Activated CD4-positive, alpha-beta T cell treated with anti-CD3 and anti-CD28 coated beads, Interleukin-2, amount 10 ng/mL, durations not matched to agents 24 days and 14 days (primary cell): ENCODE data around the gene GNAS-AS1. TPM values are rescaled to one million over a fixed set of nuclear protein-coding genes. Genes with fewer than 3 reads are reported as not detected.

ENCODE experiments used
- DNase-seq: peaks from one replicate; pipeline ENCODE4 v3.0.0; 2022
- H3K27ac Mint-ChIP-seq: one replicate; pipeline ENCODE4 v1.8.0; 2022; ENCODE audit warnings: mild to moderate bottlenecking, mixed read lengths
- H3K27me3 Mint-ChIP-seq: one replicate; pipeline ENCODE4 v1.8.0; 2022; ENCODE audit warnings: mixed read lengths
- H3K36me3 Mint-ChIP-seq: one replicate; pipeline ENCODE4 v1.8.0; 2022; ENCODE audit warnings: low read depth, mild to moderate bottlenecking, mixed read lengths
- H3K4me1 Mint-ChIP-seq: one replicate; pipeline ENCODE4 v1.8.0; 2021; ENCODE audit warnings: mixed read lengths
- H3K4me3 Mint-ChIP-seq: one replicate; pipeline ENCODE4 v1.8.0; 2022; ENCODE audit warnings: mild to moderate bottlenecking, moderate library complexity, mixed read lengths
- H3K9me3 Mint-ChIP-seq: one replicate; pipeline ENCODE4 v1.8.0; 2021; ENCODE audit warnings: mixed read lengths
- intact Hi-C: fragments of 100-400 bp; cut with micrococcal nuclease; formaldehyde crosslinking; loops from one replicate; pipeline ENCODE4 v1.15.1; 2023
- total RNA-seq: library from RNA; stranded (reverse); gene quantifications from 2 replicates; pipeline ENCODE4 v1.2.3, GENCODE V29; 2022

The GNAS-AS1 gene
- total RNA-seq, 1 donor from 2014 or later, result 1.6 TPM

DNA sequence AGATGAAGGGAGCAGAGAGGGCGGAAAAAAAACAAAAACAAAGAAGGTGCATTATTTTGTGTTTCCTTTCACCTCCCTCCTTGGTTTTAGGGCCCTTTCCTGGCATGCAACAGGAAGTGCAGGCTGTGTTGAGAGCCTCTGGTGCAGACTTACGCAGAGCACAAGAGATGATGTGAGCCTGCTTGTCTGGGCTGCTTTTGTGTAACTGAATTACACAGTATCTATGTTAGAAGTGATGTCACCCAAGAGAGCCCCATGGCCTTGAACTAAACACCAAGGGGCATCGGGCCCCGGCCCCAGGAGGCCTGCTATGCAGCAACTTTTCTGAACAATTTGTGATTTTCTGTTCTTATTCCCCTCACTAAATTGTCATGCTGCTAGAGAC lies 27.3 kb upstream of the GNAS-AS1 start:
- intact Hi-C loops, result loop anchor here (5.0 kb wide), 1 partner anchor 344 kb away; no protein-coding TSS in a partner anchor
- H3K27ac Mint-ChIP-seq, result peak overlapping the region; percentile 72
- H3K27me3 Mint-ChIP-seq, result no peaks in the 10 kb centered on the region
- H3K36me3 Mint-ChIP-seq, result no peaks in the 10 kb centered on the region
- H3K9me3 Mint-ChIP-seq, result no peaks in the 10 kb centered on the region
- peak overlapping the region; percentile 54 for H3K4me3 Mint-ChIP-seq
- peak; percentile 83 for DNase-seq
- H3K4me1 Mint-ChIP-seq, result peaks cover 21% of the 10 kb centered on the region

DNA sequence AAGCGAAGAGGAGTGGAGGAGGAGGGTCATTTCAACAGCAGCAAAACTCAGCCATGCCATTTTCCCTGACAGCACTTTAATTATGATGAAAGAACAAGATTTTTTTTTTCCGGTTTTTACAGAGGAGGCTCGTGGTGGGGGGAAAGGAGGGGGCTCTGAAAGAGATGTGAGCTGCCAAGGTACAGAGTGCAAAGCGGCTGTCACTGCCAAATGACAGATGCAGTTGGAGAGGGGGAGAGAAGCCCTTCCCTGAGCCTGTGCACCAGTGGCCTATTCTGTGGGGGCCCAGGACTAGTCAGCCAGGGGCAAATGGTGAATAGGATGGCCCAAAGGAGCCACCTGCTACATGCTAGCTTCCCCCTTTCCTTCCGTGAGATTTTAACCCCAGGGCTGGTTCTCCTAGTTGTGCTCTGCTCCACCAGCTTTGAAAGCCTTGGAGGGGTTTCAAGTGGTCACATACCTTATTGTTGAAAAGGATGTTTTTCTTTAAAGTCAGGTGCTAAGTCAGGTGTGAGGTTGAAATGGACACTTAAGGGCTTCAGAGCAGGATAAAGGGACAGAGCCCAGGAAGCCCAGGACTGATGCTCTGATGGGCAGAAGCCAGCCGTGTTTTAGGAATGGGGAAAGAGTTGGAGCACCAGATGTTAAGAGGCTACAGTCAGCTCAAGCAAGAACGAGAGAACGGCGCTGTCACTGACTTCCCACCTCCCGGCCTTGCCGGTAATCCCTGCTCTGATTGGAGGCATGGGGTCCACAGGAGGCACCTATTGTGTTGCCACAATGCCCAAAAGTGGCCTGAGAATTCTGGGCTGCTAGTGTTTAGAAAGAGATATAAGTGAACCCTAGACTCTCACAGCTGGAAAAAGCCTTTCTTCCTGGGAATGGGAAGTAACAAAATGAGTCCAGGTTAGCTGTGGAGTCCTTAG lies 26.6 kb upstream of the GNAS-AS1 start:
- Mint-ChIP-seq H3K4me1 (peaks cover 21% of the 10 kb centered on the region), H3K9me3 (no peaks in the 10 kb centered on the region)

DNA sequence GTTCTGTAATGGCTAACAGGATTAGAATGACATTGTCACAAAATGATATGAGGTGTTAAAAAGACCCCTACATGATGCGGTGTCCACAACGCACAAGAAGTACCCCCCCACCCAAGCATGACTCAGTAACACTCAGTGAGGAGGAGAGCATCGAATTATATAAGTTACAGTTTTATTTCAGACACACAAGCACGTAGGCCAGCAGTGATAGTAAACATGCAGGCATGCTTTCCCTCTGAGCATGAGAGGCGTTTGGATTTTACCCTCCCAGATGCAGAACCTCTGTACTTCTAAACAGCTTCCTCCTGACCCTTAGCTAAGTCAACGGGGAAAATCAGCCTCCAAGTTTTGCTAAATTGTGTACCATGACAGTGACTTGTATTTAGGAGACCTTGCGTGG lies 25.7 kb upstream of the GNAS-AS1 start:
- Mint-ChIP-seq H3K27me3 (no peaks in the 10 kb centered on the region), H3K9me3 (no peaks in the 10 kb centered on the region), H3K36me3 (no peaks in the 10 kb centered on the region), H3K4me3 (no peak overlapping the region), H3K27ac (no peak overlapping the region), H3K4me1 (peaks cover 21% of the 10 kb centered on the region)
- intact Hi-C loops, result loop anchor here (5.0 kb wide), 1 partner anchor 346 kb away; no protein-coding TSS in a partner anchor
- DNase-seq, result no peak

More for the DNA sequence above, 26.6 kb upstream of the GNAS-AS1 start:
- Mint-ChIP-seq H3K36me3 (no peaks in the 10 kb centered on the region), H3K27ac (peak overlapping the region; percentile 72), H3K4me3 (peak overlapping the region; percentile 54), H3K27me3 (no peaks in the 10 kb centered on the region)
- DNase-seq, result no peak
- intact Hi-C loops, result loop anchor here (5.0 kb wide), 1 partner anchor 345 kb away; no protein-coding TSS in a partner anchor

- Mint-ChIP-seq H3K36me3 (no peaks in the 10 kb centered on the region), H3K4me1 (peaks cover 24% of the 10 kb centered on the region), H3K27me3 (peaks cover 3% of the 10 kb centered on the region), H3K9me3 (no peaks in the 10 kb centered on the region), H3K4me3 (no peak overlapping the region), H3K27ac (no peak overlapping the region)
- intact Hi-C loops, result loop anchor here (5.0 kb wide), 1 partner anchor 347 kb away; no protein-coding TSS in a partner anchor
- DNase-seq, result no peak
These were observed 24.9 kb upstream of the GNAS-AS1 start for GRCh38 chr20:58875541-58876134.

DNA sequence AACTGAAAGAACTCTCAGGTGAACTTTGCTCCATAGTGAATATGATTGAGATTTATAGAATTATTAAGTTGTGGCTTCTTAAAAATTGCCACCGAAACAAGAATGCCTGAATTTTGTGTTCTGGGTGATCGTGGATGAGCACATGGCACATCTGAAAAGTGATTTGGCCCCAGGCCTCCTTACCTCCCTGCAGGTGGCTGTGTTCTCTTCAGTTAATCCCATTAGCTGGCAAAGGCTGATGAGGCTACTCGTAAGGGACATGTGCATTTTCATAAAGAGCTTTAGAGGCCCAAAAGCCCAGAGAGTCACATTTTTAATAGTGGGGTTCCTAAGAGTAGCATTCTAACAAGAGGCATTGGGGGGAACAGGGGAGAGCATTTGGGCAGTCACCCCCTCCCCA lies 24.4 kb upstream of the GNAS-AS1 start:
- no peak for DNase-seq
- Mint-ChIP-seq H3K27ac (no peak overlapping the region), H3K4me3 (no peak overlapping the region), H3K36me3 (no peaks in the 10 kb centered on the region), H3K4me1 (peaks cover 28% of the 10 kb centered on the region), H3K27me3 (peaks cover 3% of the 10 kb centered on the region), H3K9me3 (no peaks in the 10 kb centered on the region)
- intact Hi-C loops, result loop anchor here (5.0 kb wide), 1 partner anchor 347 kb away; no protein-coding TSS in a partner anchor

DNA sequence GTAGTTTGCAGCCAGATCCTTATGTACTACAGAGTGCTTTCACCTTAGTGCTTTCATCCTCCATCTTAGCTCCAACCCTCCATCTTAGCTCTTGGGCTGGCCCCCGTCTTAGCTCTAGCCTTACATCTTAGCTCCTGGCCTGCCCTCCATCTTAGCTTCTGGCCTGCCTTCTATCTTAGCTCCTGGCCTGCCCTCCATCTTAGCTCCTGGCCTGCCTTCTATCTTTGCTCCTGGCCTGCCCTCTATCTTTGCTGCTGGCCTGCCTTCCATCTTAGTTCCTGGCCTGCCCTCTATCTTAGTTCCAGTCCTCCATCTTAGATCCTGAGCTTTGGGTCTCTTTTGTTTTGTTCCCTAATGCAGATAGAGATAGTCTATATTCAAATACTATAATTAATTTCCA lies 23.8 kb upstream of the GNAS-AS1 start:
- Mint-ChIP-seq H3K27ac (no peak overlapping the region), H3K9me3 (no peaks in the 10 kb centered on the region), H3K4me3 (no peak overlapping the region), H3K4me1 (peaks cover 25% of the 10 kb centered on the region), H3K27me3 (peaks cover 3% of the 10 kb centered on the region), H3K36me3 (no peaks in the 10 kb centered on the region)
- intact Hi-C loops, result loop anchor here (5.0 kb wide), 1 partner anchor 528 kb away; no protein-coding TSS in a partner anchor
- DNase-seq, result no peak

DNA sequence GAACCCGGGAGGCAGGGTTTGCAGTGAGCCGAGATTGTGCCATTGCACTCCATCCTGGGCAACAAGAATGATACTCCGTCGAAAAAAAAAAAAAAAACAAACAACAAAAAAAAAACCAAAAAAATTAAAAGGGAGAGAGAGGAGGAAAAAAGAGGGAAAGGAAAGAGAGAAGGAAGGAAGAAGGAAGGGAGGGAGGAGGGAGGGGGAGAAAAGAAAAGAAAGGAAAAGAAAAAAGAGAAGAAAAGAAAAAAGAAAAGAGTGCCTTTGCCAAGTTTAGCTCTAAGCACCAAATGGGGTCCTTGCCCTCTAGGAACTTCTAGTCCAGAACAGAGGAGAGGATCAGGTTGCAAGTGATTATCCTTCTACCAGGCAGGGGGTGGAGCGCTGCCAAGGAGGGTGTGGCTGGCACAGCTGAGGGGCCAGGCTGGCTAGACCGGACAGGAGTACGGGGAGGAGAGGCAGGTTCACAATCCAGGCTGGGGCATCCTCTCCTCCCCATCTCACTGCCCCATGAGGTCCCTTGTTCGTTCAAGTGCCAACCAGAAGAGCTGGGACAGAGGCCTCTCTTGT lies 20.9 kb upstream of the GNAS-AS1 start:
- Mint-ChIP-seq H3K9me3 (no peaks in the 10 kb centered on the region), H3K4me3 (no peak overlapping the region), H3K27ac (no peak overlapping the region), H3K27me3 (peaks cover 19% of the 10 kb centered on the region), H3K36me3 (no peaks in the 10 kb centered on the region), H3K4me1 (peaks cover 7% of the 10 kb centered on the region)
- intact Hi-C loops, result loop anchor here (5.0 kb wide), 1 partner anchor 531 kb away; no protein-coding TSS in a partner anchor
- DNase-seq, result no peak

- Mint-ChIP-seq H3K4me1 (peaks cover 7% of the 10 kb centered on the region), H3K27ac (no peak overlapping the region), H3K27me3 (peaks cover 27% of the 10 kb centered on the region), H3K4me3 (no peak overlapping the region), H3K9me3 (no peaks in the 10 kb centered on the region), H3K36me3 (no peaks in the 10 kb centered on the region)
- intact Hi-C loops, result loop anchor here (5.0 kb wide), 1 partner anchor 532 kb away; no protein-coding TSS in a partner anchor
- DNase-seq, result peak; percentile 86
These were observed 19.8 kb upstream of the GNAS-AS1 start for GRCh38 chr20:58870293-58871014.

GRCh38 chr20:58869662-58870227 lies 19.0 kb upstream of the GNAS-AS1 start:
- H3K27ac Mint-ChIP-seq, result no peak overlapping the region
- no peak overlapping the region for H3K4me3 Mint-ChIP-seq
- intact Hi-C loops, result loop anchor here (5.0 kb wide), 1 partner anchor 533 kb away; no protein-coding TSS in a partner anchor
- H3K4me1 Mint-ChIP-seq, result peaks cover 7% of the 10 kb centered on the region
- H3K9me3 Mint-ChIP-seq, result no peaks in the 10 kb centered on the region
- peaks cover 27% of the 10 kb centered on the region for H3K27me3 Mint-ChIP-seq
- H3K36me3 Mint-ChIP-seq, result no peaks in the 10 kb centered on the region
- DNase-seq, result no peak

DNA sequence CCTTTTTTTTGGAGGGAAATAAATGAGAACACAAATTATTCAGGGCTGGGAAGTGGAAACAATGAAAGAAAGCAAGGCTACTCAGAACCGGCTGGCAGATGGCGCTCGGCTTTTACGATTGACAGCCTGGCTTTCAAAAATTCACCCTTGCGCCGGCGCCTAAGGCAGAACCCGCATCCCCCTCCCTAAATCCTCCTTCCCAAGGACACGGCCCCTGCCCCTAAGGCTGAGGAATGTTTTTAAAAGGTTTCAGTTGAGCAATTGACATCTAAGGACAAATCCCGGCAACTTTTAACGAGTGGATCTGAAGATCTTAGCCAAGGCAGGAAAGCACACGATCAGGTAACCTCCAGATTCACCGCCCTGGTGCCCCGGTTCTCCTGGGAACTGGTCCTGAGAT lies 18.1 kb upstream of the GNAS-AS1 start:
- Mint-ChIP-seq H3K27me3 (peaks cover 29% of the 10 kb centered on the region), H3K36me3 (no peaks in the 10 kb centered on the region), H3K9me3 (no peaks in the 10 kb centered on the region), H3K4me1 (peaks cover 7% of the 10 kb centered on the region), H3K27ac (no peak overlapping the region), H3K4me3 (no peak overlapping the region)
- no peak for DNase-seq
- intact Hi-C loops, result no loop called here

- no peaks in the 10 kb centered on the region for H3K9me3 Mint-ChIP-seq
These were observed 16.5 kb upstream of the GNAS-AS1 start for GRCh38 chr20:58867211-58867610.

GRCh38 chr20:58865843-58866242 lies 15.1 kb upstream of the GNAS-AS1 start:
- no peaks in the 10 kb centered on the region for H3K36me3 Mint-ChIP-seq
- peaks cover 6% of the 10 kb centered on the region for H3K4me1 Mint-ChIP-seq
- H3K27me3 Mint-ChIP-seq, result peaks cover 46% of the 10 kb centered on the region
- H3K4me3 Mint-ChIP-seq, result no peak overlapping the region
- H3K27ac Mint-ChIP-seq, result no peak overlapping the region
- no peak for DNase-seq
- H3K9me3 Mint-ChIP-seq, result no peaks in the 10 kb centered on the region
- intact Hi-C loops, result no loop called here

More at GRCh38 chr20:58867211-58867610, 16.5 kb upstream of the GNAS-AS1 start:
- Mint-ChIP-seq H3K27me3 (peaks cover 42% of the 10 kb centered on the region), H3K4me1 (peaks cover 7% of the 10 kb centered on the region), H3K36me3 (no peaks in the 10 kb centered on the region), H3K27ac (no peak overlapping the region), H3K4me3 (no peak overlapping the region)
- intact Hi-C loops, result no loop called here
- DNase-seq, result no peak

DNA sequence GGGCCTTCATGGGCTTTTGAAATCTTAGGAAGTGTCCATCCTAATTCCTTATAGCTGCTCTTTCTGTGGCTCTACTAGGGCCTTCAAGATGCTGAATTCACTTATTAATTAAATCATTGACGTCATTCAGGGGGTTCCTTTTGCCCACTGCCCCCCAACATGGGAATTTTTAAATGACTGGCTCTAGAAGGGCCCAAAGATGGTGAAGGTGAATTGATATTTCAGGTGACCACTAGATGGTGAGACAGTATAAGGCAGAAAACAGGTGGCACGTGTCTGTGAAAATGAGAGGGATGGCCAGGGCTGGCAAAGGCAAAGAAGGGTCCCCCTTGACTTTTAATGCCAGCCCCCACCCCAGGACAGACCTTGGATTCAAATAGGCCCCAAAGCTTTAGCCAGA lies 13.6 kb upstream of the GNAS-AS1 start:
- DNase-seq, result no peak
- peaks cover 58% of the 10 kb centered on the region for H3K27me3 Mint-ChIP-seq

More for the DNA sequence above, 13.6 kb upstream of the GNAS-AS1 start:
- H3K36me3 Mint-ChIP-seq, result no peaks in the 10 kb centered on the region
- no peaks in the 10 kb centered on the region for H3K4me1 Mint-ChIP-seq
- H3K4me3 Mint-ChIP-seq, result no peak overlapping the region
- no peak overlapping the region for H3K27ac Mint-ChIP-seq
- H3K9me3 Mint-ChIP-seq, result no peaks in the 10 kb centered on the region
- intact Hi-C loops, result loop anchor here (5.0 kb wide), 1 partner anchor 633 kb away; no protein-coding TSS in a partner anchor
